Stimulated activated CD8-positive, alpha-beta memory T cell treated with anti-CD3 and anti-CD28 coated beads, Interleukin-2, amount 100 ng/mL, for 48 hours (primary cell): ENCODE data around the gene ST6GALNAC3.

ENCODE experiments used
- DNase-seq, 2 donors: peaks; one replicate each; pipeline ENCODE4 v3.0.0-alpha.2; 2020; ENCODE audit warnings: low read depth in 2 of 2

The ST6GALNAC3 gene

DNA sequence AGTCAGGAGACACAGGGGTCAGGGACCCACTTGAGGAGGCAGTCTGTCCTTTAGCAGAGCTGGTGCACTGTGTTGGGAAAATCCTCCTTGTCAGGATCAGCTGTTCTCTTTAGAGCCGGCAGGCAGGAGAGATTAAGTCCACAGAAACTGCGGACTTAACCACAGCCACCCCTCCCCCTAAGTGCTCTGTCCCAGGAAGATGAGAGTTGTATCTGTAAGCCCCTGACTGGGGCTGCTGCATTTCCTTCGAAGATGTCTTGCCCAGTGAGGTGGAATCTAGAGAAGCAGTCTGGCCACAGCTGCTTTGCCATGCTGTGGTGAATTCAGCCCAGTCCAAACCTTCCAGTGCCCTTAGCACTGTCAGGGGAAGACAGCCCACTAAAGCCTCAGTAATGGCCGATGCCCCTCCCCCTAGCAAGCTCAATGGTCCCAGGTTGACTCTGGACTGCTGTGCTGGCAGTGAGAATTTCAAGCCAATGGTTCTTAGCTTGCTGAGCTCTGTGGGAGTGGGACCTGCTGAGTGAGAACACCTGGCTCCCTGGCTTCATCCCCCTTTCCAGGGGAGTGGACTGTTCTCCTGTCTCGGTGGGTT is 172.8 kb downstream of the ST6GALNAC3 start:
- no peak for DNase-seq

DNA sequence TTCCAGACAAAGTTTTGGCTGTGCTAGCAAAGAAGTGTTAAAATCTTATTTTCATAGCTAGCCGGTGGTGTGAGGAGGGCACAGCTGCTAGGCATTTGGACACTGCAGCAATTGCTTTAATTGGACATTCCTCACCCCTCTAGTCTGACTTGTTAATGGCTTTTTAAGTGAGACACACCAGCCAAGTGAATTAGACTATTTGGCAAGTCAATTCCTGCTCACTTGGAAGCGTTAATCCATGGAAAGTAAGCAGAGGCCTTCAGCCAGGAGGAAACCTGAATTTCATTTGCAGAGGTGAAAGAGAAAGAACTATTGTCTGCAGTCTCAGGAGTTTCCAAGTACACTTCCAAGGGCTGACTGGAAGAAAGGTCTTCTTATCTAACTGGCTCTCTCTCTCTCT is 175.7 kb downstream of the ST6GALNAC3 start:
- DNase-seq: no peak

- DNase-seq: no peak
Measured at GRCh38 chr1:76252431-76252830, 177.9 kb downstream of the ST6GALNAC3 start.

DNA sequence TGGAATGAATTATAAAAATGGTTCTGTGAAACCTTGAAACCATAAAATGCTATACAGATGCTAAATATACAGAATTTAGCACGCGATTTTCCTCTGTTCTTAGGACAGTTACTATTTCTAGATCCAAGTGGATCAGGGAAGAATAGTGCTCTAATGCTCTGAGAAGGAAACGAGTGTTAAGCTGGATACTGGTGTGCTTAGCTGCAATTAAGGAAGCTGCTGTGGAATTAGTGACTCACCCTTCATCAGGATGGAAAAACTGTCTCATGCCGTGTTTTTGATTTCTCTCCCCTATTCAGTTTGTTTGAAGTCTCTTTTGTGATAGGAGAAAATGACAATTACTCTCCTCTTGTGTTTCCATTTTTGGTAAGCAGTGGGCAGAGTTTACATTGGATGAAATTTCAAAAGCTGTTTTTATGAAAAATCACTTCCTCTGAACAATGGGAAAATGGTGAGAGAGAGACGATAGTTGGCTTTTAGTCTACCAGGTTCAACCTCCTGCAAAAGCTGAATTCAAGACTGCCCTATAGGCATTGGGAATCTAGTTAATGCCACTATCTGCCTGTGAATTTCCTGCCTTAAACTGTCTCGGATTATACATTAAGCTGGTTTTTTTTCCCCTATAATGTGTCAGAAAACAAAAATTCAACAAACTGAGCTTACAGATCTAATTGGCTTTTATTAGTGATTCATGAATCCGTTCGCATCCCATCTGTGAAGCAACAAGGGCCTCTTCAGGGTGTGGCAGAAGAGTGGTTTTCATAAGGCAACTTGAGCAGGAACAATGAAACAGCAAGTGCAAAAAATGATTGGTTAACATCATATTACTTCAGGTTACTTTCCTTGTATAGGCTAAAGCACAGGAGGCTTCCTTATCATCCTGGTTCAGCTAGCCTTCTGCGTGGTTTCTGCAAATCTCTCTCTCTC is 179.8 kb downstream of the ST6GALNAC3 start:
- no peak for DNase-seq

DNA sequence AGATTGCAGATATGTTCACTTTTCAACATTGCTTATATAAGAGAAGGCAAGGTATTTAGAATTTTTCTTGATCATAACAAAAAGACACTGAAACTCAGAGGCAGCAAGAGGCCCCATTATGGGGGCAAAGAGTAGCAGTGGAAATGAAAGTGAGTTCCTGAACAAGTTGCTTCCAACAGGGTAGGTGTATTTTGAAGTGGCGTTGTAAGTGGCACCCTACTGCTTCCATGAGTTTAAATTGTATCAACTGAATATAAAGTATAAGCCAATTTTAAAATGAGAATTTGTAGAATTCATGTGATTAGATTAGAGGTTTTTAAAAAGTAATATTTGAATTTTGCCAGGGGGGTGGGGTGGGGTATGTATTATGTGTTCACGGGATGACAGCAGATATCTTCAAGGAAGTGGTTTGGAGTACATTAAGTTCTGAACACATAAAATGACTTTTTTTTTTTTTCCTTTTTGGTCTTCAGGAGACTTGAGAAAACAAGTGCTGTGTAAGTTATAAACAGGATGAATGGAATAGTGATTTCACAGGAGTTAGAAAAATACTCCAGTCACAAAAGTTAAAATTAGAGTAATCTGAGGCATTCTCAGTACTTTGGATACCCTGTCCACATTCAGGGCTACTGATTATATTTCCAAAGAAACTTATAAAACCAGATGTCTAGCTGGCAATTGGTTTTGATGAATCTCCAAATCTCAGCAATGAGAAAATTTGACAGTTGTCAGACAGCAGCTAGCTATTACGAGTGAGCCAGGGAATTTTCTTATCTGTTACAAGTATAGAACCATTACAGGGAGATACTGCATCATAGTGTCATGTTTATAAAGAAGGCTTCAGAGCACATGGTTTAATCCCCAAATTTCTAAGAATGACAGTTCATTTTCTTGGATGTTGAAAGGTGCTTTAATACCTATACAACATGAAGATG is 182.0 kb downstream of the ST6GALNAC3 start:
- DNase-seq: no peak

GRCh38 chr1:76257823-76258222 is 183.3 kb downstream of the ST6GALNAC3 start:
- DNase-seq: no peak

DNA sequence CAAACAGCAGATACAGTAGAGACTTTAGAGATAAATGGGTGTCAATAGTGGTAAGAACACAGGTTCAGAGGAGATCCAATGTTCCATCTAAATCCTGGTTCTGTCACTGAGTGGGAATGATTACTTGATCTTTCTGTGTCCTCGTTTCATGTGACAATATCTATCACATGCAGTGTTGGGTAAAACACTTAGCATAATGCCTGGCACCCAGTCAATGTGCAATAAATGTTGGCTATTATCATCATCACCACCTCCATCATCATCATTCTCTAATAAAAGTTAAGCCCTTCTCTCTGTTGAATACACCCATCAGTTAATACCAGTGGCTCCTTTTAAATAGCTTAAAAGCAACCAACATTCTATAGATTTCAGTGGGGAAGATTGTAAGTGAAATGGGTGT is 184.7 kb downstream of the ST6GALNAC3 start:
- DNase-seq: no peak

GRCh38 chr1:76260279-76260678 is 185.7 kb downstream of the ST6GALNAC3 start:
- DNase-seq: no peak

DNA sequence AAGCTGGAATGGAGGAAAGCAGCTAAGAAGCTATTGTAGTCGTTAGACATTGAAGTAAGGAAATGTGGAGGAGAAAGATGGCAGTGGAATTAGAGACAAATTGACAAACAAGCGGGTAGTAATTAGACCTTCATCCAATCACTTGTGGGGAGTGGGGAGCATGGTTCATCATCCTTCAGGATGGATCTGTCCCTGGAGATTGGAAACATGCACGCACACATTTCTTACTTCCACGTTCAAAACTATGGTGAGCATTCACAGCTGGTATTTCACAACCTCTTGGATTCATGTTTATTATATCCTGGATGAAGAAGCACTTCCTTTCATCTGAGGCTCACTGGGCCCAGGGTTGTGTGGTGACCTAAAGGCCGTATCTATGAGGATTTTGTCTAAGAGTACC is 188.1 kb downstream of the ST6GALNAC3 start:
- no peak for DNase-seq

DNA sequence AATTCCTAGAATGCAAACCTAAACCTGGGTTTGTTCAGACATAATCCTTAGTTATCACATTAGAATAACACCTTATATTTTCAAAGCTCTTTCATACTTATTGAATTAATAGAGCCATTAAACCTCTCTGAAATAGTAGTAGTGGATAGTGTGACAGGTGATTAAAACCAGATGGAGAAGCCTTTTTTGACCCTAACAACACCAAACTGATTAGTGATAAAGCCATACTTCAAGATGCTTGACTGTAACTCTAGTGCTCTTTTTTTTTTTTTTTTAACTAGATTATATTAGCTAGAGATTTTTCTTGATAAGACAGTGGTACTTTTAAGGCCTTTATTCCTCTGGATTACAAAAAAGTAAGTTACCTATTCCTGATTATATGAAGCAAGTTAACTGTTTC is 190.1 kb downstream of the ST6GALNAC3 start:
- DNase-seq: no peak

DNA sequence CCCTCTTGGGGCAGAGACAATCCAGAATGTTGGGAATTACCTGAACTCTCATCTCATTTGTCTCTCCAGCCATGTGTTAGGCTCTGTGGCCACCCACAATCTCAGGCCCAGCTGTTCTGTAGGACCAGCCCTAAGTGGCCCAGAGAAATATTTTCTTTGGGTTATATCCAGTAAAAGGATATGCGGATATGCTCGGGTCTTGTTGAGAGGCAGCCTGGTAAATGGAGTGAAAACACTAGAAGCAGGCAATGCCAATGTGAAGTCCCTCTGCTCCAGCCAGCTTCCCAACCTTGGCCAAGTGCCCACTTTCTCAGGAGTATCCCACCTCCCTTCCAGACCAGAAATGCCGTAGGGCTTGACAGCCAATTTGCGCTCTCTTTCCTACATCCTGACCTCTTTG is 192.2 kb downstream of the ST6GALNAC3 start:
- DNase-seq: no peak

DNA sequence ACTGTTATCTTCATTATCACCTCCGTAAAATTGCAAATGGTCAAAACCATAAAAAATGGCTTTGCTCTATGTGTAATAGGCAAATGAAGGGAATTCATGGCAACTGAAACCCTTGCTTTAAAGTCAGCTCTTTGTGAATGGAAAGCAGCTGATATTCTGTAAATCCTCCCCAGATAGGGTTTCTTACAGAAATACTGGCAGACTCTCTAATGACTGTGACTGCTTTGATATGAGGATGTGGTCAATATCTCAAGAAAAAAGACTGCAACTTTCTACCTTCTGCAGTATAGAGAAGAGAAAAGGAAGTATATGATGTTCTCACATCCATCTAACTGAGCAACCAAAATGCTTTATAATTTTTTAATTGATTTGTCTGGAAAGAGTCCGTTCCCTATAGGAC is 193.1 kb downstream of the ST6GALNAC3 start:
- no peak for DNase-seq

GRCh38 chr1:76268341-76268740 is 193.8 kb downstream of the ST6GALNAC3 start:
- DNase-seq: no peak

DNA sequence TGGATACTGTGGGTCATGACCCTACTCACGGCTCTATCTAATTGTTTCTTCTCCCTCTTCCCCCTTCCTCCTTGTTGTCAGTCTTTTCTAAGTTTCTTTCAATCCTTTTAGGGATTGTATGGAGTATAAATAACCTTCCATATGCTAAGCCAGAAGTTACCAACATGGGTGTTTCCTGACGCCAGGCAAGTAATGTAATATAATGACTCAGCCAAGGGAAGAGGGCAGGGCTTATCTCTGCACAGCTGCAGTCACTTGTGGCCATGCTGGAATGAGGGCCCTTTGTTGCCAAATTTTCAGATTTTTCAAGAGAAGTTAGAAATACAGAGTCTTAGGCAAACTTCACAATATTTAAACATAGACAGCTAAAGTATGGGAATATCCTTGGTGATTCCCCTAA is 194.6 kb downstream of the ST6GALNAC3 start:
- no peak for DNase-seq

DNA sequence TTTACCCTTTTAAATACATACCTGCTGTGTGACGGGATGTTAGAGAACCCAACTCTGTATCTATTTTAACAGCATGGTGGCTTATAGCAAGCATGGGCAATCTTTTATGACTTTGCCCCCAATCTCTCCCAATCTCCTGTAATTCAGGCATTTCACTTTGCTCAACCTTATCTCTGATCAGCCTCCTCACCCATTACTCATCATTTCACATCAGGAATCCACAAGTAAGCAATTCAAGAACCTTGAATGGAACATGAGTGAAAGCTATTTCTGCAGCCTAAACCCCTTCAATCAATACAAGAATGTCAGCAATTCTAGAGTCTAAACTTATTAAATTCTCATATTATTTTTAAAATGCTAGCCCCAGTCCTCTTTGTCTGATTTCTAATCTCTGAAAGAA is 199.8 kb downstream of the ST6GALNAC3 start:
- DNase-seq: no peak

- DNase-seq: no peak
Measured at GRCh38 chr1:76274718-76275117, 200.2 kb downstream of the ST6GALNAC3 start.

DNA sequence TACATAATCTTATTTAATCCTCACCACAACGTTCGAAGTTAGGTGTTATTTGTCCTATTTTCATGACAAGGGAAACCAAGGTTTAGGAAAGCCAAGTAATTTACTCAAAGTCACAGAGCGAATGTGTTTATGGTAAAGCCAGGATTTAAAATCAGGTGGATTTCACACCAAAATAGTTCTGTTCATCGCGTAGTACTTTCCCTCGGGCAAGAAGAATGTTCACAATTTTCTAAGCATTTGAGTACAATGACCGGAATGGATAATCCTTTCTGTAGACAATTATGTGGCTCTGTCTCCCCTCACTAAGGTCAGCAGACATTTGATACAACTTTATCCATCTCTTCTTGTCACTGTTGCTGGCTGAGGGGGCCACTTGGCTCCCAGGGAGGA is 204.2 kb downstream of the ST6GALNAC3 start:
- no peak for DNase-seq

GRCh38 chr1:76279101-76279748 is 204.7 kb downstream of the ST6GALNAC3 start:
- no peak for DNase-seq

DNA sequence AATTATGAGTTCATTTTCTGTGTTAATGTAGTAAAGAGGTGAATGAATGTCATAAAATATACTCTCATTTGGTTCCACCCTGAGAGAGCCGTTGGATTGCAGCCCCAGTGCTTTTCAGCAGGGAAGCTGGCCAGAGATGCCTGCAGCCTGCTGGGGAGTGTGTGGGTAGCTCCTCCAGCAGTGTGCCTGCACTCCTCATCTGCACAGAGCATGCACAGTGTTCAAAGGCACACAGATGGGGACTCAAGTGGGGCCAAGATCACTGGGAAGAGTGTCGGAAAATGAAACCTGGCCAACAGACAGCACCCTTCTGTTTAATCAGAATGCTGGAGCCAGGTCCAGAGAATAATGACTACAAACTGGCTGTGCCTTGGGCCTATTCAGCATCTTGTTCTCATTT is 206.8 kb downstream of the ST6GALNAC3 start:
- no peak for DNase-seq

DNA sequence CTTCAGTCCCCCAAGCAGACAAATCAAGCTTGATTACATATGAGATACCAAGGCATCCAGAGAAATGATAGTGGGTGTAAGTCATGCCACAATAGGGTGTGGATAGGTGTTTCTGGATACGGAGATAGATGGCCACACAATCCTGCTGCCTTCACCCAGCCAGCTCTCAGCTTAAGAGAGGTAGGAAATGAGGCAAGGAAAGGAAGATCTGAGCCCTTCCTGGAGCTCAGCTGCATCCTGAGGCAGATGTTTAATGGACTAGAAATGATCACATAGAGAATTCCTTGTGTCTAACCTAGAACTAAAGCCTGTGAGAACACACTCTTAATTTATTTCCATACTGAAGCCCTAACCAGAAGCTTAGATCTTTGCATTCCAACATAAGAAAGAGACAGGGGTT is 210.3 kb downstream of the ST6GALNAC3 start:
- no peak for DNase-seq

- DNase-seq: no peak
Measured at GRCh38 chr1:76285578-76286135, 211.1 kb downstream of the ST6GALNAC3 start.
